Activated CD8-positive, alpha-beta memory T cell treated with anti-CD3 and anti-CD28 coated beads, Interleukin-2, amount 50 U/mL, for 4 hours (primary cell): ENCODE measurements around the gene NEURL3.
"Not testable (repeated sequence)": the region's sequence is repeated elsewhere in the genome, so short reads cannot be mapped to it uniquely, and the experiment has no call there.

Source experiments
- DNase-seq: peaks from one replicate; pipeline ENCODE4 v3.0.0-alpha.2; 2020

NEURL3 gene, protein sequence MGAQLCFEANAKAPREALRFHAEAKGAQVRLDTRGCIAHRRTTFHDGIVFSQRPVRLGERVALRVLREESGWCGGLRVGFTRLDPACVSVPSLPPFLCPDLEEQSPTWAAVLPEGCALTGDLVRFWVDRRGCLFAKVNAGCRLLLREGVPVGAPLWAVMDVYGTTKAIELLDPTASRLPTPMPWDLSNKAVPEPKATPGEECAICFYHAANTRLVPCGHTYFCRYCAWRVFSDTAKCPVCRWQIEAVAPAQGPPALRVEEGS

GRCh38 chr2:96505231-96505889 is at the start of gene NEURL3:
NEURL3 (minus strand) TSS chr2:96505357; CDS start chr2:96505286, 71 bp downstream.
- no peak for DNase-seq

- peak; percentile 70 for DNase-seq
Measured at GRCh38 chr2:96554293-96555145, 49.4 kb upstream of the NEURL3 start.

DNA sequence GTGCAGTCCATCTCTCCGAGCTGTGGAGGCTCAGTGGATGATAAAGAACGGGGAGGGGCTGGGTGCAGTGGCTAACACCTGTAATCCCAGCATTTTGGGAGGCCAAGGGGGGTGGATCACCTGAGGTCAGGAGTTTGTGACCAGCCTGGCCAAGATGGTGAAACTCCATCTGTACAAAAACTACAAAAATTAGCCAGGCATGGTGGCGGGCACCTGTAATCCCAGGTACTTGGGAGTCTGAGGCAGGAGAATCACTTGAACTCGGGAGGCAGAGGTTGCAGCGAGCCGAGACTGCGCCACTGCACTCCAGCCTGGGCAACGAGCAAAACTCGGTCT is 48.8 kb upstream of the NEURL3 start:
- DNase-seq = not testable (repeated sequence)

GRCh38 chr2:96553176-96553956 is 48.2 kb upstream of the NEURL3 start:
- no peak for DNase-seq

GRCh38 chr2:96552315-96553175 is 47.4 kb upstream of the NEURL3 start:
- DNase-seq = no peak

DNA sequence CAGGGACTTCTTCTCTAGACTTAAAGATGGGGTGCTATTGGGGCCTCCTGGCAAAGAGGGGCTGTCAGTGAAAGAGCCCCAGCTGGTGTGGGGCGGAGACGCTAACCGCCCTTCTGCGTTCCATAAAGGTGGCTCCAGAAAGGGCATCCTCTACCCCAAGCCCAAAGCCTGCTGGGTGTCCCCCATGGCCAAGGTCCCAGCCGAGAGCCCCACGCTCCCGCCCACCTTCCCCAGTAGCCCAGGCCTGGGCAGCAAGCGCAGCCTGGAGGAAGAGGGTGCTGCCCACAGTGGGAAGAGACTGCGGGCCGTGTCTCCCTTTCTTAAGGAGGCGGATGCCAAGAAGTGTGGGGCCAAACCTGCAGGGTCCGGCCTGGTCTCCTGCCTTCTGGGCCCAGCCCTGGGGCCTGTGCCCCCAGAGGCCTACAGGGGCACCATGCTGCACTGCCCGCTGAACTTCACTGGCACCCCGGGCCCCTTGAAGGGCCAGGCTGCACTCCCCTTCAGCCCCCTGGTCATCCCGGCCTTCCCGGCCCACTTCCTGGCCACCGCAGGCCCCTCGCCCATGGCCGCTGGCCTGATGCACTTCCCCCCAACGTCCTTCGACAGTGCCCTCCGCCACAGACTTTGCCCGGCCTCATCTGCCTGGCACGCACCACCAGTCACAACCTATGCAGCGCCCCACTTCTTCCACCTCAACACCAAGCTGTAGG is 46.6 kb upstream of the NEURL3 start:
- DNase-seq = no peak

DNA sequence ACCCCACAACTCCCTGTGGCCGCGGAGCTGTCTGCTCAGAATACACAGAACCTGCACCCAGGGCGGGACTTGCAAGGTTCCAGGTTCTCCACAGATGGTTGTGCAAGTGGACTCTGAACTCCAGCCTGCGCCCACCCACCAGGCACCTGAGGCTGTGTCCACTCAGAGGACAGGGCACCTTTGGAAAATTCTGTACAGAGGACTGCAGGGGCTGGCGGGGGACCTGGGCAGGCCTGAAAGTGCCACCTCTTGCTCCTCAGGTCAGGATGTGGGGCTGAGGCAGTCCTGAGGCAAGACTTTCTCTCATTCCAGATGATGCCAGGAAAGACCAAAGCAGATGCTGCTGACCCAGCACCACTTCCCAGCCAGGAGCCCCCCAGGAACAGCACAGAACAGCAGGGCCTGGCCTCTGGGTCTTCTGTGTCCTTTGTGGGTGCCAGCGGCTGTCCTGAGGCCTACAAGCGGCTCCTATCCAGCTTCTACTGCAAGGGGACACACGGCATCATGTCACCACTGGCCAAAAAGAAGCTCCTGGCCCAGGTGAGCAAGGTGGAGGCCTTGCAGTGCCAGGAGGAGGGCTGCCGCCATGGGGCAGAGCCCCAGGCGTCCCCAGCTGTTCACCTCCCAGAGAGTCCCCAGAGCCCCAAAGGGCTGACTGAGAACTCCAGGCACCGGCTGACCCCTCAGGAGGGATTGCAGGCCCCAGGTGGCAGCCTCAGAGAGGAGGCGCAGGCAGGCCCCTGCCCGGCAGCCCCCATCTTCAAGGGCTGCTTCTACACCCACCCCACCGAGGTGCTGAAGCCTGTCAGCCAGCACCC is 45.8 kb upstream of the NEURL3 start:
- DNase-seq = no peak

DNA sequence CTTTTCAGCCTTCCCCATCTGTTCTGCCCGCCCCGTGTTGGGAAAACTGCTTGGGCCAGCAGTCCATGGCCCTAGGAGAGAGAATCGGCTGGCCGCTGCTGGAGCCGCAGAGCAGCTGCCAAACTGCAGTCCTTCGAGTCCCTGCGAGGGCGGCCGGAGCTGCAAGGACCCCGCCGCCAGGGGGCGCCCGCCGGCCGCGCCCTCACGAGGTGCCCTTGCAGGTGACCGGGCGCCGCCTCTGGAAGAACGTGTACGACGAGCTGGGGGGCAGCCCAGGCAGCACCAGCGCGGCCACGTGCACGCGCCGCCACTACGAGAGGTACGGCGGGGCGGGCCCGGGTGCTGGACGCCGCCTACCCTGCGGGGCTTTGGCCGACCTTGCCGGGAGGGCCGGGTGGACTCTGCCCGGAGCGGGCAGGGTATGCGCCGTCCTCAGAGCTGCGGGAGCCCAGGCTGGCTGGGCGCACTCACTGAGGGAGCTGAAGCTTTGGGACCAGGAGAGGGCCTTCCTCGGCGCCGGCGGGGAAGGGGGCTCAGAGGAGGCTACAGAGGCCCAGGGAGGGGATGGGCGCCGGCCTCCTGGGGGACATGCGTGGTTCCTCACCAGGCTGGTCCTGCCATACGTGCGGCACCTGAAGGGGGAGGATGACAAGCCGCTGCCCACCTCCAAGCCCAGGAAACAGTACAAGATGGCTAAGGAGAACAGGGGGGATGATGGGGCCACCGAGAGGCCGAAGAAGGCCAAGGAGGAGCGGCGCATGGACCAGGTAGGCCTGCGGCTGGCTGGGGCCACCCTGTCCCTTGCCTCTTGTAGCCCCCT is 45.0 kb upstream of the NEURL3 start:
- no peak for DNase-seq

GRCh38 chr2:96549466-96549785 is 44.3 kb upstream of the NEURL3 start:
- DNase-seq = no peak

GRCh38 chr2:96548558-96549465 is 43.7 kb upstream of the NEURL3 start:
- no peak for DNase-seq

- DNase-seq = no peak
Measured at GRCh38 chr2:96547731-96548171, 42.6 kb upstream of the NEURL3 start.

DNA sequence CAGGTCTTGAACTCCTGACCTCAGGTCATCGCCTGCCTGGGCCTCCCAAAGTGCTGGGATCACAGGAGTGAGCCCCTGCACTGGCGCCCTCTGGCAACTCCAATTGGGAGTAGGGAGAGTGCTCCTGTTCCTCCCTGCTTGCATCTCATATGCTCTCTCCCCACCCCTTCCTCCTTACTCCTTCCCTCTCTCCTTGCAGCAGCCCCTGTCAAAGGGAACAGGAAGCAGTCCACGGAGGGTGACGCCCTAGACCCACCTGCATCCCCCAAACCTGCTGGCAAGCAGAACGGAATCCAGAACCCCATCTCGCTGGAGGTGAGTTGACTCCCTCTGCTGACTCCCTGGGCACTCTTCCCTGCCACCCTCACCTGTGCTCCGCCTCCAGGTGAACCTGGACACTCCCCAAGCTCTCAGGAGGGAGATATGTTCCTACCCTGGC is 42.1 kb upstream of the NEURL3 start:
- no peak for DNase-seq

- DNase-seq = no peak
Measured at GRCh38 chr2:96546797-96547196, 41.6 kb upstream of the NEURL3 start.

GRCh38 chr2:96546321-96546720 is 41.2 kb upstream of the NEURL3 start:
- DNase-seq = no peak

DNA sequence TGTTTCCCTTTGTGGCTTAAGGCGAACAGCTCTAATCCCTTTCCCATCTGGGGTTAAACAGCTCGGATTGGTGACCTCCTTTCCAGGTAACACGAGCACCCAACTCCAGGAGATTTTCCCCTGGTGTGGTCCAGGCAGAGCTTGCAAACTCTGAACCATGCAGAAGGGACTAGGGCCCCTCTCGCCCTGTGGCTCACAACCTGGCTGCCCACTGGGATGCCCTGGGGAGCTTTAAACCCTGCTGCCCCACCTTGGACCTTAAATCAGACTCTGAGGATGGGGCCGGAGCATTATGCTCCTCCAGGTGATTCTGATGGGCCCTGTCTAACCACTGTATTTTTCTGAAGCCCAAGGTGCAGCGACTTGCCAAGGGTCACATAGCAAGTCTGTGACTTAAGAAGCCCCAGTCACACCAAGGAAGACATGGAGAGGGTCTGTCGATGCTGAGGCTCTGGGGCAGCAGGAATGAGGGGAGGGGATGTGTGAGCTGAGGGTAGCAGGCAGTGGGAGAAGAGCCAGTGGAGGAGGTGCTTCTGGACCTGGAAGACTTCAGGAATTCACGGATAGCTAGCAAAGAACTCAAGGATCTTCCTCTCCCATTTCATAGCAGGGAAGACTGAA is 37.3 kb upstream of the NEURL3 start:
- no peak for DNase-seq

- DNase-seq = no peak
Measured at GRCh38 chr2:96541398-96542152, 36.4 kb upstream of the NEURL3 start.

- no peak for DNase-seq
Measured at GRCh38 chr2:96540136-96540535, 35.0 kb upstream of the NEURL3 start.
